Progenitor cell of endocrine pancreas (in vitro differentiated cells): ENCODE measurements around the gene TPRG1. TPM values are rescaled to one million over a fixed set of nuclear protein-coding genes. Genes with fewer than 3 reads are reported as not detected.

ENCODE experiments used
- DNase-seq: peaks from one replicate; pipeline ENCODE4 v3.0.0; 2021; ENCODE audit warnings: low spot score; ENCODE audit not compliant: unreplicated experiment
- H3K27ac Mint-ChIP-seq: 2 replicates; pipeline ENCODE4 v1.8.0; 2021; ENCODE audit warnings: mild to moderate bottlenecking, moderate library complexity, mixed read lengths
- H3K27me3 Mint-ChIP-seq: 2 replicates; pipeline ENCODE4 v1.8.0; 2021; ENCODE audit warnings: mixed read lengths
- H3K36me3 Mint-ChIP-seq: 2 replicates; pipeline ENCODE4 v1.8.0; 2022; ENCODE audit warnings: mixed read lengths; ENCODE audit not compliant: insufficient read depth
- H3K4me1 Mint-ChIP-seq: 2 replicates; pipeline ENCODE4 v1.8.0; 2021; ENCODE audit warnings: low read depth, mixed read lengths
- H3K4me3 Mint-ChIP-seq: 2 replicates; pipeline ENCODE4 v1.8.0; 2021; ENCODE audit warnings: low read depth, mild to moderate bottlenecking, moderate library complexity, mixed read lengths
- H3K9me3 Mint-ChIP-seq: 2 replicates; pipeline ENCODE4 v1.8.0; 2021; ENCODE audit warnings: low read depth, mixed read lengths
- CTCF ChIP-seq: fragments of 200-600 bp; sonication (generic); IDR thresholded peaks from one replicate; pipeline ENCODE4 v1.5.0; 2021; ENCODE audit warnings: antibody characterized with exemption, mild to moderate bottlenecking; ENCODE audit not compliant: unreplicated experiment
- total RNA-seq: library from RNA; stranded (reverse); gene quantifications from 2 replicates; pipeline ENCODE4 v1.2.1, GENCODE V29; 2021

Gene TPRG1
- total RNA-seq, 1 donor from 2014 or later = 2.3 TPM

- H3K9me3 Mint-ChIP-seq = no peaks in the 10 kb centered on the region
- no peak overlapping the region for H3K27ac Mint-ChIP-seq
- DNase-seq = no peak
- TF ChIP-seq CTCF = no peak
- no peak overlapping the region for H3K4me3 Mint-ChIP-seq
- no peaks in the 10 kb centered on the region for H3K36me3 Mint-ChIP-seq
- H3K4me1 Mint-ChIP-seq = peaks cover 3% of the 10 kb centered on the region
- no peaks in the 10 kb centered on the region for H3K27me3 Mint-ChIP-seq
Observed at GRCh38 chr3:189204937-189205336, 33.2 kb downstream of the TPRG1 start.

- no peak for TF ChIP-seq CTCF
- H3K4me1 Mint-ChIP-seq = no peaks in the 10 kb centered on the region
- no peaks in the 10 kb centered on the region for H3K27me3 Mint-ChIP-seq
- DNase-seq = no peak
- no peaks in the 10 kb centered on the region for H3K36me3 Mint-ChIP-seq
- H3K27ac Mint-ChIP-seq = no peak overlapping the region
- no peak overlapping the region for H3K4me3 Mint-ChIP-seq
- H3K9me3 Mint-ChIP-seq = no peaks in the 10 kb centered on the region
Observed at GRCh38 chr3:189210251-189210770, 38.5 kb downstream of the TPRG1 start.

- no peaks in the 10 kb centered on the region for H3K9me3 Mint-ChIP-seq
- no peak overlapping the region for H3K4me3 Mint-ChIP-seq
- H3K27ac Mint-ChIP-seq = no peak overlapping the region
- no peak for TF ChIP-seq CTCF
- DNase-seq = no peak
- H3K36me3 Mint-ChIP-seq = no peaks in the 10 kb centered on the region
- H3K4me1 Mint-ChIP-seq = peaks cover 9% of the 10 kb centered on the region
- no peaks in the 10 kb centered on the region for H3K27me3 Mint-ChIP-seq
Observed at GRCh38 chr3:189212681-189213080, 40.9 kb downstream of the TPRG1 start.

GRCh38 chr3:189214651-189215050 lies 42.9 kb downstream of the TPRG1 start:
- Mint-ChIP-seq H3K27ac (no peak overlapping the region), H3K27me3 (no peaks in the 10 kb centered on the region), H3K9me3 (no peaks in the 10 kb centered on the region), H3K4me3 (no peak overlapping the region), H3K4me1 (peaks cover 9% of the 10 kb centered on the region), H3K36me3 (no peaks in the 10 kb centered on the region)
- DNase-seq = no peak
- no peak for TF ChIP-seq CTCF

DNA sequence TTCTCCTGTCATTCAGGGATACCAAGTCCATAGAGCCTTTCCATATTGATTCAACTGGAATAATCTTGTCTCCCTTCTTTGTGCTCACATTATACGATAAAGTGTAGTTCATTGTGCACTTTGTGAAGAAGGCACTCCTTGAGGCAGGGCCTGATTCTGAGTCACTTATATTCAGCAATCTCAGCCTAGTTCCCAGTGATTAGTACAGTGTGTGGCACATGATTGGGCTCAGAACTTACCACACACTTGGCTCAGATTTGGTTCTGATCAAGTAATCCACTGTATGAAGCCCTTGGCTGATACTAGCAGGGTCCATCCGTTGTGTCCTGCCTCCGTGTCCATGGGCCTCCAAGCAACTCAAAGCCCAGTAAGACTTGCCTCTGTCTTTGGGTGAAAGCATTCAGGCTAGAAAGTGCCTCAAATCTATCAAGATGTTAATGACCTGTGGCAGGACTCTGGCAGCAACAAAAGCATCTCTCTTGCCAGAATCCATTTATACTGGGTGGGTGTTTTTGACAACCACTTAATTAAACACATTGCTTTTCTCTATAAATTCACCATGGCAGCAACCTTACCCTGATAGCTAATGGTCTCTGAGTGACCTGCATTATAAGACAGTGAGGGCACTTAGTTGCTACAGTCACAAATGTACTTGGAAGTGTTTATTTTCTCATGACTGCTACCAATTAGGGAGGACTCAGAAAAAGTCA lies 51.3 kb downstream of the TPRG1 start:
- no peak overlapping the region for H3K27ac Mint-ChIP-seq
- H3K9me3 Mint-ChIP-seq = no peaks in the 10 kb centered on the region
- no peaks in the 10 kb centered on the region for H3K27me3 Mint-ChIP-seq
- no peak for DNase-seq
- H3K4me3 Mint-ChIP-seq = no peak overlapping the region
- TF ChIP-seq CTCF = no peak
- H3K36me3 Mint-ChIP-seq = no peaks in the 10 kb centered on the region
- peaks cover 3% of the 10 kb centered on the region for H3K4me1 Mint-ChIP-seq
